HCT116 (cell line): Measurements from ENCODE around the gene ALKBH8. TPM values are rescaled to one million over a fixed set of nuclear protein-coding genes. Genes with fewer than 3 reads are reported as not detected.
A peak's percentile ranks its signal among the peaks of the same experiment; 100 is the strongest.

Source experiments
- ATAC-seq: fragments of 200-7000 bp; cut with Tn5 transposase; 2 replicates; pipeline ENCODE4 v1.9.1; 2020; ENCODE audit warnings: mild to moderate bottlenecking, moderate library complexity
- BruUV-seq: library from RNA; stranded (reverse); fragments of 400-500 nt; replicated peaks from 2 replicates; lab custom pipeline; 2021; lab: Mats Ljungman, UMichigan
- CTCF ChIA-PET: fragments of 300-600 bp; sonication (Branson Sonifier 250); formaldehyde crosslinking; loops from one replicate; lab custom pipeline; 2021; ENCODE audit warnings: antibody characterized with exemption; lab: Charles Lee
- POLR2A ChIA-PET: fragments of 300-600, 350-600 bp; sonication (Branson Sonifier 250); formaldehyde crosslinking; loops from one replicate; lab custom pipeline; 2021; ENCODE audit warnings: antibody characterized with exemption; lab: Charles Lee
- RAD21 ChIA-PET, 2 experiments: fragments of 300-600 bp; sonication (Branson Sonifier 250); formaldehyde crosslinking; loops; one replicate each; lab custom pipeline; 2023; ENCODE audit warnings: low total read pairs in 2 of 2; ENCODE audit not compliant: uncharacterized antibody in 2 of 2, unreplicated experiment in 2 of 2, low non-redundant PET in 1 of 2; lab: Charles Lee
- DNase-seq: peaks from one replicate; pipeline ENCODE4 v3.0.0-alpha.2; 2010; ENCODE audit warnings: low read depth, low spot score
- H2AFZ ChIP-seq: fragments of 200-600 bp; shearing (Covaris generic), sonication (generic); 2 replicates; pipeline ENCODE4 v1.6.1; 2017; ENCODE audit warnings: low read depth, mixed run types, mixed read lengths, antibody characterized with exemption, low read length; ENCODE audit not compliant: poor library complexity, severe bottlenecking
- H3K27ac ChIP-seq: 2 replicates; pipeline ENCODE4 v1.5.1; 2012; ENCODE audit warnings: low read depth, low read length
- H3K27me3 ChIP-seq: fragments of 200-600 bp; sonication (generic); 2 replicates; pipeline ENCODE4 v1.6.1; 2016; ENCODE audit warnings: mixed run types, low read length, mixed read lengths; ENCODE audit not compliant: insufficient read depth
- H3K36me3 ChIP-seq, 2 experiments: fragments of 200-500 bp in 1 of 2; fragments of 200-600 bp in 1 of 2; sonication (Bioruptor generic) in 1 of 2; sonication (generic) in 1 of 2; 2 replicates each; pipeline versions ENCODE4 v1.5.1 to v1.6.1; 2014 to 2016; ENCODE audit warnings: low read length in 2 of 2, inconsistent platforms in 1 of 2, mixed read lengths in 1 of 2, mixed run types in 1 of 2; ENCODE audit not compliant: insufficient read depth in 2 of 2, control insufficient read depth in 1 of 2
- H3K4me1 ChIP-seq, 2 experiments: fragments of 200-600 bp in 1 of 2; sonication (generic) in 1 of 2; 2 replicates each; pipeline versions ENCODE4 v1.5.1 to v1.6.1; 2012 to 2017; ENCODE audit warnings: low read length in 2 of 2, inconsistent platforms in 1 of 2, mild to moderate bottlenecking in 1 of 2, mixed read lengths in 1 of 2, mixed run types in 1 of 2, moderate library complexity in 1 of 2; ENCODE audit not compliant: insufficient read depth in 2 of 2, control insufficient read depth in 1 of 2
- H3K4me2 ChIP-seq: fragments of 200-600 bp; sonication (generic); 2 replicates; pipeline ENCODE4 v1.6.1; 2017; ENCODE audit warnings: mixed run types, low read length, mixed read lengths
- H3K4me3 ChIP-seq, 2 experiments: fragments of 200-600 bp in 1 of 2; sonication (generic) in 1 of 2; replicated peaks in 1 of 2; 2 replicates each; pipeline ENCODE4 v1.5.1; 2011 to 2016; ENCODE audit warnings: low read length in 2 of 2, control low read depth in 1 of 2, low read depth in 1 of 2, mild to moderate bottlenecking in 1 of 2, mixed read lengths in 1 of 2, mixed run types in 1 of 2
- H3K79me2 ChIP-seq: fragments of 200-600 bp; sonication (generic); 2 replicates; pipeline ENCODE4 v1.6.1; 2017; ENCODE audit warnings: mild to moderate bottlenecking, mixed run types, low read length, moderate library complexity, mixed read lengths; ENCODE audit not compliant: insufficient read depth
- H3K9ac ChIP-seq: fragments of 200-600 bp; sonication (generic); 2 replicates; pipeline ENCODE4 v1.6.1; 2016; ENCODE audit warnings: low read length, mixed read lengths
- H3K9me2 ChIP-seq: fragments of 200-600 bp; sonication (generic), shearing (Covaris generic); 2 replicates; pipeline ENCODE4 v1.6.1; 2017; ENCODE audit warnings: mixed run types, mild to moderate bottlenecking, moderate library complexity; ENCODE audit not compliant: insufficient read depth
- H3K9me3 ChIP-seq, 2 experiments: fragments of 200-500 bp in 1 of 2; fragments of 200-600 bp in 1 of 2; sonication (Bioruptor generic) in 1 of 2; sonication (generic) in 1 of 2; 2 replicates each; pipeline ENCODE4 v1.6.1; 2014 to 2017; ENCODE audit warnings: low read length in 2 of 2, mixed read lengths in 2 of 2, inconsistent platforms in 1 of 2, low read depth in 1 of 2, mild to moderate bottlenecking in 1 of 2, mixed run types in 1 of 2, moderate library complexity in 1 of 2; ENCODE audit not compliant: control insufficient read depth in 1 of 2, insufficient read depth in 1 of 2
- H4K20me1 ChIP-seq: fragments of 200-600 bp; sonication (generic), shearing (Covaris generic); 2 replicates; pipeline ENCODE4 v1.6.1; 2017; ENCODE audit warnings: mixed run types, mild to moderate bottlenecking, moderate library complexity; ENCODE audit not compliant: insufficient read depth
- CBX3 ChIP-seq: IDR thresholded peaks from 2 replicates; pipeline ENCODE4 v1.6.1; 2012; ENCODE audit warnings: low read depth
- EGR1 ChIP-seq: IDR thresholded peaks from 2 replicates; pipeline ENCODE4 v1.6.1; 2012; ENCODE audit warnings: low read depth
- FOSL1 ChIP-seq: IDR thresholded peaks from 2 replicates; pipeline ENCODE4 v1.6.1; 2012; ENCODE audit warnings: low read depth
- JUND ChIP-seq: IDR thresholded peaks from 2 replicates; pipeline ENCODE4 v1.6.1; 2012
- POLR2A ChIP-seq: IDR thresholded peaks from 2 replicates; pipeline ENCODE4 v1.7.0; 2011; ENCODE audit warnings: borderline replicate concordance; ENCODE audit not compliant: insufficient read depth, insufficient read length; ENCODE audit errors: extremely low read depth
- POLR2AphosphoS5 ChIP-seq: IDR thresholded peaks from 2 replicates; pipeline ENCODE4 v1.6.1; 2011; ENCODE audit warnings: mild to moderate bottlenecking, low read depth, low read length, moderate library complexity
- RAD21 ChIP-seq: IDR thresholded peaks from 2 replicates; pipeline ENCODE4 v1.6.1; 2012; ENCODE audit warnings: low read depth, mild to moderate bottlenecking
- SP1 ChIP-seq: IDR thresholded peaks from 2 replicates; pipeline ENCODE4 v1.6.1; 2012; ENCODE audit warnings: low read depth
- TCF7L2 ChIP-seq: IDR thresholded peaks from 2 replicates; pipeline ENCODE4 v1.7.0; 2011; ENCODE audit warnings: borderline replicate concordance, inconsistent platforms; ENCODE audit not compliant: insufficient read depth, insufficient read length; ENCODE audit errors: extremely low read depth
- ZFX ChIP-seq: fragments of 450-650 bp; IDR thresholded peaks from 2 replicates; pipeline ENCODE4 v1.6.1; 2017
- ZNF274 ChIP-seq: fragments of 200-500 bp; sonication (Bioruptor generic); IDR thresholded peaks from 2 replicates; pipeline ENCODE4 v1.6.1; 2014; ENCODE audit warnings: mild to moderate bottlenecking, low read depth, low read length, inconsistent platforms
- intact Hi-C: fragments of 100-400 bp; cut with micrococcal nuclease; formaldehyde crosslinking; loops from 2 replicates; pipeline ENCODE4 v1.10.0; 2022
- total RNA-seq: library from RNA; stranded (reverse); gene quantifications from one replicate; pipeline ENCODE4 v1.2.1, GENCODE V29; 2021; ENCODE audit not compliant: unreplicated experiment
- TF ChIP-seq, protein P1 (sequence below): IDR thresholded peaks from 2 replicates; pipeline ENCODE4 v1.6.1; 2011; ENCODE audit warnings: mild to moderate bottlenecking, low read length, moderate library complexity; ENCODE audit not compliant: insufficient replicate concordance; ENCODE audit errors: extremely low read depth
- TF ChIP-seq, protein P2 (sequence below): IDR thresholded peaks from 2 replicates; pipeline ENCODE4 v1.6.1; 2012
- TF ChIP-seq, protein P3 (sequence below), 3 experiments: fragments of 200-600 bp in 1 of 3; sonication (generic) in 1 of 3; IDR thresholded peaks in 2 of 3; conservative IDR thresholded peaks in 1 of 3; 2 replicates each; pipeline ENCODE4 v1.5.1; 2012 to 2017; ENCODE audit warnings: low read depth in 2 of 3, low read length in 2 of 3, antibody characterized with exemption in 1 of 3, borderline replicate concordance in 1 of 3, control low read depth in 1 of 3, mild to moderate bottlenecking in 1 of 3, mixed read lengths in 1 of 3, mixed run types in 1 of 3, moderate library complexity in 1 of 3; ENCODE audit not compliant: insufficient read depth in 1 of 3
- TF ChIP-seq, protein P4 (sequence below): IDR thresholded peaks from 2 replicates; pipeline ENCODE4 v1.6.1; 2012

The ALKBH8 gene
- total RNA-seq, 1 experiment from 2014 or later, result 11.6 TPM

DNA sequence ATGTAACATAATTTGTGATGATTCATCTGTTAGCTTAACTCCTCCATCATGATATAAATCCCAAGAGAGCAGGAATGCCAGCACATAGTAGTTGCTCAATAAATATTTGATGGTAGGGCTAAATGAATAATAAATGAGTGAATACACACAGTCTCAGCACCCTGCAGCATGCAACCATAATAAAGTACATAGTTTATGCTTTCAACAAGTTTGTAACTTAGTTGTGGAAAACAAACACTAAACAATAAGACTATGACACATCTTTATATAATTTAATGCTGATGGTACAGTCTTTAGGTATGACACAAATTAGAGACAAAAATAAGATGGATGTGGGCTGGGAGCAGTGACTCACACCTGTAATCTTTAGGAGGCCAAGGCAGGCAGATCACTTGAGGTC, 3.8 kb downstream of the ALKBH8 start (continued):
- TF ChIP-seq, protein P1, sequence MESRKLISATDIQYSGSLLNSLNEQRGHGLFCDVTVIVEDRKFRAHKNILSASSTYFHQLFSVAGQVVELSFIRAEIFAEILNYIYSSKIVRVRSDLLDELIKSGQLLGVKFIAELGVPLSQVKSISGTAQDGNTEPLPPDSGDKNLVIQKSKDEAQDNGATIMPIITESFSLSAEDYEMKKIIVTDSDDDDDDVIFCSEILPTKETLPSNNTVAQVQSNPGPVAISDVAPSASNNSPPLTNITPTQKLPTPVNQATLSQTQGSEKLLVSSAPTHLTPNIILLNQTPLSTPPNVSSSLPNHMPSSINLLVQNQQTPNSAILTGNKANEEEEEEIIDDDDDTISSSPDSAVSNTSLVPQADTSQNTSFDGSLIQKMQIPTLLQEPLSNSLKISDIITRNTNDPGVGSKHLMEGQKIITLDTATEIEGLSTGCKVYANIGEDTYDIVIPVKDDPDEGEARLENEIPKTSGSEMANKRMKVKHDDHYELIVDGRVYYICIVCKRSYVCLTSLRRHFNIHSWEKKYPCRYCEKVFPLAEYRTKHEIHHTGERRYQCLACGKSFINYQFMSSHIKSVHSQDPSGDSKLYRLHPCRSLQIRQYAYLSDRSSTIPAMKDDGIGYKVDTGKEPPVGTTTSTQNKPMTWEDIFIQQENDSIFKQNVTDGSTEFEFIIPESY, result no peak
- TF ChIP-seq ZNF274 (no peak), CBX3 (peak; percentile 31; the same call in 1 of the 2 replicates), SP1 (peak; percentile 41; the same call in 1 of the 2 replicates), POLR2AphosphoS5 (no peak), EGR1 (no peak)

DNA sequence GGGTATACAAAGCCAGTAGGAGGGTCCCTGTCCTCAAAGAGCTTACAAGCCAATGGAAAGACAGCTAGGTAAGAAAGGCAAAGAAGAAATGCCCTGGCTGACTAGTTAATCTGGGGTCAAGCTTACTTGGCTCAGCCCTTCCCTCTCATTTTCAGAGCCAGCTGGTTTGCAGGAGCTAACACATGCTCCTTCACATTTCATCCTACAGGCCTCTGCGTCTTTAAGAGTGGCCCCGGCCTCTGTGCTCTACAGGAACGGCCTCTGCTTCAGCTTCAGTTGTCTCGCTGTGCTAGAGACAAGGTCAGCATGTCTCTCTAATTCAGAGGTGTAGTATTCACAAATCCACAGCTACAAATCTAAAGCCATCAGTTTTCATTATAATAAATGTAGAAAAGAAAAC, 15.2 kb downstream of the ALKBH8 start:
- RAD21 ChIA-PET, result no interaction called here
- H3K27ac ChIP-seq, result no peak overlapping the region
- intact Hi-C loops, result no loop called here
- TF ChIP-seq, protein P2, sequence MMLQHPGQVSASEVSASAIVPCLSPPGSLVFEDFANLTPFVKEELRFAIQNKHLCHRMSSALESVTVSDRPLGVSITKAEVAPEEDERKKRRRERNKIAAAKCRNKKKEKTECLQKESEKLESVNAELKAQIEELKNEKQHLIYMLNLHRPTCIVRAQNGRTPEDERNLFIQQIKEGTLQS, result no peak
- TF ChIP-seq ZFX, result no peak
- no peak for TF ChIP-seq POLR2AphosphoS5
- TF ChIP-seq FOSL1, result no peak
- no peak for TF ChIP-seq SP1
- no peak for TF ChIP-seq TCF7L2
- TF ChIP-seq ZNF274, result no peak
- no peak for TF ChIP-seq RAD21
- no peak for TF ChIP-seq JUND
- TF ChIP-seq, protein P1, result no peak
- TF ChIP-seq, protein P3, sequence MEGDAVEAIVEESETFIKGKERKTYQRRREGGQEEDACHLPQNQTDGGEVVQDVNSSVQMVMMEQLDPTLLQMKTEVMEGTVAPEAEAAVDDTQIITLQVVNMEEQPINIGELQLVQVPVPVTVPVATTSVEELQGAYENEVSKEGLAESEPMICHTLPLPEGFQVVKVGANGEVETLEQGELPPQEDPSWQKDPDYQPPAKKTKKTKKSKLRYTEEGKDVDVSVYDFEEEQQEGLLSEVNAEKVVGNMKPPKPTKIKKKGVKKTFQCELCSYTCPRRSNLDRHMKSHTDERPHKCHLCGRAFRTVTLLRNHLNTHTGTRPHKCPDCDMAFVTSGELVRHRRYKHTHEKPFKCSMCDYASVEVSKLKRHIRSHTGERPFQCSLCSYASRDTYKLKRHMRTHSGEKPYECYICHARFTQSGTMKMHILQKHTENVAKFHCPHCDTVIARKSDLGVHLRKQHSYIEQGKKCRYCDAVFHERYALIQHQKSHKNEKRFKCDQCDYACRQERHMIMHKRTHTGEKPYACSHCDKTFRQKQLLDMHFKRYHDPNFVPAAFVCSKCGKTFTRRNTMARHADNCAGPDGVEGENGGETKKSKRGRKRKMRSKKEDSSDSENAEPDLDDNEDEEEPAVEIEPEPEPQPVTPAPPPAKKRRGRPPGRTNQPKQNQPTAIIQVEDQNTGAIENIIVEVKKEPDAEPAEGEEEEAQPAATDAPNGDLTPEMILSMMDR (IDR thresholded peaks at IDR 0.05 in 2 of 3, conservative IDR thresholded peaks at IDR 0.05 in 1 of 3; ENCODE audit: borderline replicate concordance in 1 of 3, insufficient read depth in 1 of 3, low read depth in 2 of 3, low read length in 2 of 3), result no peak
- TF ChIP-seq POLR2A, result no peak
- TF ChIP-seq, protein P4, sequence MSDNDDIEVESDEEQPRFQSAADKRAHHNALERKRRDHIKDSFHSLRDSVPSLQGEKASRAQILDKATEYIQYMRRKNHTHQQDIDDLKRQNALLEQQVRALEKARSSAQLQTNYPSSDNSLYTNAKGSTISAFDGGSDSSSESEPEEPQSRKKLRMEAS, result no peak
- no peak for TF ChIP-seq CBX3

More for the DNA sequence above, 15.2 kb downstream of the ALKBH8 start:
- no peaks in the 10 kb centered on the region for H3K9me3 ChIP-seq
- H3K9ac ChIP-seq, result no peak overlapping the region
- POLR2A ChIA-PET, result no interaction called here
- ATAC-seq (no peak), DNase-seq (no peak)
- H3K4me3 ChIP-seq, result no peak overlapping the region
- H2AFZ ChIP-seq, result no peak overlapping the region
- no TSS peak for BruUV-seq
- no peaks in the 10 kb centered on the region for H3K79me2 ChIP-seq
- no peaks in the 10 kb centered on the region; the same call in 1 of the 2 replicates for H4K20me1 ChIP-seq
- CTCF ChIA-PET, result interaction anchor here (3.4 kb wide), 1 partner anchor 139 kb away, joined by 29 read pairs; no protein-coding TSS in a partner anchor
- no peak overlapping the region for H3K4me2 ChIP-seq
- H3K27me3 ChIP-seq, result no peaks in the 10 kb centered on the region
- peaks cover 5 to 6% of the 10 kb centered on the region in 2 experiments; a peak in 3 of 4 replicates for H3K4me1 ChIP-seq
- H3K36me3 ChIP-seq, result peaks cover 0 to 17% of the 10 kb centered on the region in 2 experiments; a peak in 3 of 4 replicates
- H3K9me2 ChIP-seq, result no peaks in the 10 kb centered on the region
